Measurements from ENCODE around the gene AOC2. TPM values are rescaled to one million over a fixed set of nuclear protein-coding genes. Genes with fewer than 3 reads are reported as not detected.

Gene AOC2
- total and polyA plus RNA-seq, 10 of the 15 experiments (the other 5 are each of a cell fraction or from before 2014, with no cell fraction given): 0.08 to 1.9 (median 0.62) TPM

GRCh38 chr17:42798383-42799380 lies 45.7 kb upstream of the AOC2 start, which contains the start of the genes CNTD1 and COA3 (continued):
- TF ChIP-seq STAT1 (conservative IDR thresholded peaks at IDR 0.05) (0 out of 2 replicates have a peak, but pooled peaks have one; percentile 41), MYC (IDR thresholded peaks at IDR 0.05; ENCODE audit: insufficient read depth, insufficient read length, insufficient replicate concordance, low read length, severe bottlenecking) (no peak), BCLAF1 (IDR thresholded peaks at IDR 0.05) (no peak), GABPA (IDR thresholded peaks at IDR 0.05; ENCODE audit: low read depth) (no peak), CHD2 (IDR thresholded peaks at IDR 0.05; ENCODE audit: borderline replicate concordance, low read depth, low read length) (peak; percentile 62; the same call in 1 of the 2 replicates), TCF7 (IDR thresholded peaks at IDR 0.05; ENCODE audit: borderline replicate concordance) (no peak), SMC3 (IDR thresholded peaks at IDR 0.05; ENCODE audit: borderline replicate concordance, low read length) (no peak), RFX5 (IDR thresholded peaks at IDR 0.05; ENCODE audit: low read depth, low read length) (no peak), TARDBP (IDR thresholded peaks at IDR 0.05; ENCODE audit: borderline replicate concordance) (peak; percentile 83), SUZ12 (IDR thresholded peaks at IDR 0.05; ENCODE audit: unreplicated experiment) (no peak), PAX5 (IDR thresholded peaks at IDR 0.05; ENCODE audit: borderline replicate concordance, low read depth, low read length) (no peak), NR2C2 (IDR thresholded peaks at IDR 0.05; ENCODE audit: borderline replicate concordance, control insufficient read depth, insufficient read length, low read depth) (no peak), RBBP5 (conservative IDR thresholded peaks at IDR 0.05) (no peak), ETV6 (conservative IDR thresholded peaks at IDR 0.05 in 1 of 2, IDR thresholded peaks at IDR 0.05 in 1 of 2; ENCODE audit: borderline replicate concordance in 1 of 2, low read depth in 1 of 2) (no peak), HDGF (IDR thresholded peaks at IDR 0.05) (peak; percentile 80), SMARCA5 (IDR thresholded peaks at IDR 0.05) (0 out of 2 replicates have a peak, but pooled peaks have one; percentile 46), E2F8 (IDR thresholded peaks at IDR 0.05; ENCODE audit: low read depth, partially characterized antibody) (no peak), TBL1XR1 (IDR thresholded peaks at IDR 0.05; ENCODE audit: low read depth, low read length) (no peak), POLR2AphosphoS5 (IDR thresholded peaks at IDR 0.05; ENCODE audit: low read length) (peak; percentile 49; the same call in 1 of the 2 replicates), DPF2 (IDR thresholded peaks at IDR 0.05) (no peak), USF1 (IDR thresholded peaks at IDR 0.05; ENCODE audit: borderline replicate concordance, extremely low read length, insufficient read depth, low read depth, low read length) (no peak), ZNF384 (IDR thresholded peaks at IDR 0.05; ENCODE audit: borderline replicate concordance, low read depth, low read length) (no peak), POLR2A (IDR thresholded peaks at IDR 0.05; ENCODE audit: low read depth, low read length) (peak; percentile 85)

Measured in GM12878 (cell line).